ENCODE results near the gene TGM6. TPM values are rescaled to one million over a fixed set of nuclear protein-coding genes. Genes with fewer than 3 reads are reported as not detected.

TGM6 gene
- total RNA-seq, 1 experiment from 2014 or later, result not detected

DNA sequence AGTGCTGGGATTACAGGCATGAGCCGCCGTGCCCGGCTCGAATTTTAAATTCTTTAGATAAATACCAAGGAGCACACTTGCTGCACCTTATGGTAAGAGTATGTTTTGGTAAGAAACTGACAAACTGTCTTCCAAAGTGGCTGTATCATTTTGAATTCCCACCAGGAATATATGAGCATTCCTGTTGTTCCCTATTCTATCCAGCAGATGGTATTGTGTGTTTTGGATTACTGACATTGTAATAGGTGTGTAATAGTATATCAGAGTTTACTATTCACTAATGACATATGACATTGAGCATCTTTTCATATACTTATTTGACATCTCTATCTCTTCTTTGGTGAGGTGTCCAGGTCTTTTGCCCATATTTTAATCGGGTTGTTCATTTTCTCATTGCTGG, 40.5 kb downstream of the TGM6 start (continued):
- no peak for TF ChIP-seq E2F5 (CRISPR knock-in tag; IDR thresholded peaks at IDR 0.05)
- no peak for TF ChIP-seq EMX1 (CRISPR knock-in tag; IDR thresholded peaks at IDR 0.05)
- TF ChIP-seq, protein P1, sequence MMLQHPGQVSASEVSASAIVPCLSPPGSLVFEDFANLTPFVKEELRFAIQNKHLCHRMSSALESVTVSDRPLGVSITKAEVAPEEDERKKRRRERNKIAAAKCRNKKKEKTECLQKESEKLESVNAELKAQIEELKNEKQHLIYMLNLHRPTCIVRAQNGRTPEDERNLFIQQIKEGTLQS (CRISPR knock-in tag; conservative IDR thresholded peaks at IDR 0.05), result no peak
- no peak for TF ChIP-seq ZNF281 (CRISPR knock-in tag; IDR thresholded peaks at IDR 0.05)
- TF ChIP-seq CREM (CRISPR knock-in tag; IDR thresholded peaks at IDR 0.05), result no peak
- no peak for TF ChIP-seq ZSCAN18 (CRISPR knock-in tag; IDR thresholded peaks at IDR 0.05)
- TF ChIP-seq ATF6 (CRISPR knock-in tag; IDR thresholded peaks at IDR 0.05), result no peak
- TF ChIP-seq GTF2I (CRISPR knock-in tag; conservative IDR thresholded peaks at IDR 0.05), result no peak

GRCh38 chr20:2429051-2429450, 48.4 kb downstream of the TGM6 start:
- no peak for ATAC-seq

GRCh38 chr20:2430538-2430937, 49.8 kb downstream of the TGM6 start:
- H3K9me3 Mint-ChIP-seq, result no peaks in the 10 kb centered on the region
- POLR2A ChIA-PET, result no interaction called here
- no peak overlapping the region for H3K4me3 Mint-ChIP-seq
- H3K27ac Mint-ChIP-seq, result no peak overlapping the region
- H3K27me3 Mint-ChIP-seq (ENCODE audit: low read depth), result no peaks in the 10 kb centered on the region
- CTCF ChIA-PET, result interaction anchor here (0.8 kb wide), 1 partner anchor 223 kb away, joined by 4 read pairs; no protein-coding TSS in a partner anchor
- ATAC-seq, result no peak
- no peaks in the 10 kb centered on the region for H3K36me3 Mint-ChIP-seq
- H3K4me1 Mint-ChIP-seq, result no peaks in the 10 kb centered on the region
- DNase-seq (ENCODE audit: low spot score), result no peak
- TF ChIP-seq SP1 (CRISPR knock-in tag; conservative IDR thresholded peaks at IDR 0.05), result no peak
- TF ChIP-seq ZNF281 (CRISPR knock-in tag; IDR thresholded peaks at IDR 0.05), result no peak
- TF ChIP-seq ESRRA (CRISPR knock-in tag; IDR thresholded peaks at IDR 0.05; ENCODE audit: borderline replicate concordance), result no peak
- no peak for TF ChIP-seq ZNF512 (CRISPR knock-in tag; IDR thresholded peaks at IDR 0.05; ENCODE audit: borderline replicate concordance)
- no peak for TF ChIP-seq USF2 (CRISPR knock-in tag; IDR thresholded peaks at IDR 0.05)
- no peak for TF ChIP-seq CBFB (CRISPR knock-in tag; IDR thresholded peaks at IDR 0.05; ENCODE audit: low read depth)
- TF ChIP-seq NFE2L1 (CRISPR knock-in tag; IDR thresholded peaks at IDR 0.05), result no peak
- no peak for TF ChIP-seq NFATC4 (CRISPR knock-in tag; IDR thresholded peaks at IDR 0.05)
- no peak for TF ChIP-seq EMX1 (CRISPR knock-in tag; IDR thresholded peaks at IDR 0.05)

More at GRCh38 chr20:2429051-2429450, 48.4 kb downstream of the TGM6 start:
- H3K9me3 Mint-ChIP-seq, result no peaks in the 10 kb centered on the region
- POLR2A ChIA-PET, result no interaction called here
- no peak for TF ChIP-seq EMX1 (CRISPR knock-in tag; IDR thresholded peaks at IDR 0.05)
- TF ChIP-seq PREB (CRISPR knock-in tag; IDR thresholded peaks at IDR 0.05; ENCODE audit: borderline replicate concordance), result no peak
- TF ChIP-seq HMGA2 (CRISPR knock-in tag; IDR thresholded peaks at IDR 0.05), result no peak
- TF ChIP-seq ZNF396 (CRISPR knock-in tag; IDR thresholded peaks at IDR 0.05; ENCODE audit: borderline replicate concordance), result no peak
- TF ChIP-seq ZNF423 (CRISPR knock-in tag; IDR thresholded peaks at IDR 0.05), result no peak
- TF ChIP-seq ZNF219 (CRISPR knock-in tag; IDR thresholded peaks at IDR 0.05; ENCODE audit: borderline replicate concordance), result no peak
- H3K4me3 Mint-ChIP-seq, result no peak overlapping the region
- no peaks in the 10 kb centered on the region for H3K27me3 Mint-ChIP-seq (ENCODE audit: low read depth)
- H3K4me1 Mint-ChIP-seq, result no peaks in the 10 kb centered on the region
- no peak for DNase-seq (ENCODE audit: low spot score)
- CTCF ChIA-PET, result no interaction called here
- no peak overlapping the region for H3K27ac Mint-ChIP-seq
- no peaks in the 10 kb centered on the region for H3K36me3 Mint-ChIP-seq

Data from WTC11 (cell line).